Activated CD8-positive, alpha-beta memory T cell treated with anti-CD3 and anti-CD28 coated beads for 24 hours (primary cell): ENCODE measurements around the gene APOL1.
"Not testable (repeated sequence)": the region's sequence is repeated elsewhere in the genome, so short reads cannot be mapped to it uniquely, and the experiment has no call there.

ENCODE experiments used
- DNase-seq: peaks from one replicate; pipeline ENCODE4 v3.0.0-alpha.2; 2020

APOL1 gene

GRCh38 chr22:36225333-36225922, 27.5 kb upstream of the APOL1 start:
- peak; percentile 55 for DNase-seq

GRCh38 chr22:36226189-36226588, 26.7 kb upstream of the APOL1 start:
- peak; percentile 58 for DNase-seq

DNA sequence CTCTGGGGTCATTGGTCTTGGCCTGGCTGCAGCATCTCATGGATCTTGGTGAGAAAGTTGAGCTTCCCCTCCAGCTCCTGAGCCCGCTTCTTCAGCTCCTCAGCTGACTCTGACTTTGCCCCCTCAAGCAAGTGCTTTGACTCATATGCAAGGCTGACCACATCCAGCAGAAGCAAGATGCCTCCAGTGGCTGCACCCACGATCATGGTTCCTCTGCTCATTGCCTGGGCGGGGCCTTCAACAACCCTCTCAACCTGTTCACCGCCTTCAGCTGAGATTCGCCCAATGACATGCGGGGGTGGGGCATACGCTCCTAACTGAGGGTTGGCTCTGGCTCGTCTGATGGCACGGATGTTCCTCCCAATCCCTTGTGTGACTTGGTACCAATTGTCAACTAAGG, 25.5 kb upstream of the APOL1 start:
- peak; percentile 56 for DNase-seq

- DNase-seq, result peak; percentile 30
Observed at GRCh38 chr22:36227806-36228205, 25.1 kb upstream of the APOL1 start.

- DNase-seq, result peak; percentile 33
Observed at GRCh38 chr22:36228369-36228768, 24.6 kb upstream of the APOL1 start.

DNA sequence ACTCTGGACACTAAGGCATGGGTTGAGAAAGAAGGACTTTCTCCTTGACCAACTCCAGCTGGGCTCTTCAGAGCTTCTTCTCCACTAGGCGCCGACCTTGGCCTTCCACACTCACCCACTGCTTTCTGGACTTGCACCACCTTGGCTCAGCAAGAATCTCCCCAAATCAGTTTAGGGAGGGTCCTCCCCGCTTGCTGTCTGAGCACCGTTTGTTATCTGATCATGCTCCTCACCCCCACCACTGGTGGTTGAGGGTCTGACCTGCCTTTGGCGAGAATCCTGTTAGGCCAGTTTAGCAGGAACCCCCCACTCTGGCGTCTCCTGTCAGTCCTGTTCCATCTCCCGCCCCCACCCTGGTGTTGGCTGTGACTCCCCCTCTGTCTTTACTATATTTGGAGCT, 24.0 kb upstream of the APOL1 start:
- DNase-seq, result peak; percentile 50

- not testable (repeated sequence) for DNase-seq
Observed at GRCh38 chr22:36229649-36230048, 23.3 kb upstream of the APOL1 start.

- peak; percentile 49 for DNase-seq
Observed at GRCh38 chr22:36231051-36231450, 21.9 kb upstream of the APOL1 start.

DNA sequence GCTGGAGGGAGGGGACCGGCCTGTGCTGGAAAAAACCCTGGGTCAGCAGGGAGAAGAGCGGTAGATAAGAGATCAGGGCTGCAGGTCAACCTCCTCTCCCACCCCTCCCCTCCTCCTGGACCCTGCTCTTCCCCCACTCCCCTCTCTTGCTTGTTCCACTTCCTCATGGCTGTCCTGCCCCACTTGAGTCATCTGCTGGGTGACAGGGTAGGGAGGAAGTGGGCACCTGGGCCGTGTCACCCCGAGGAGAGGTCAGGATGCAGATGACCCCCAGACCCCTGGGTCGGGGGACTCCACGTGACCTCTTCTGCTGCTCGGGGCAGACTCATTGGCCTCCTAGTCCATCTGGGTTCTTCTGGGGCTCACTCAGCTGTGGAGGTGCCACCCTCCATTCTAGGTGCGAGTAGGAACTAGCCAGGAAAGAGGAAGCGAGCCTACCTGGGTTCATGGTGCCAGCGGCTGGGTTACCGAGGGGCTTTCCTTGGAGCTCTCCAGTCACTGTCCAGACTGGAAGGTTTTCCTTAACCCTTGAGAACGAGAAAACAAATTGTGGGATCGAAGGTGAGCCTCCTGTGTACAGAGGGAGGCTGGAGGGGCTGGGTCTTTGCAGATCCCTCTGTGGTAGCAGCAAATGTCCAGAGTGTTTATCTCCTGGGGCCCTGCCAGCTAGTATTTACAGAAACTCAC, 20.1 kb upstream of the APOL1 start:
- peak; percentile 53 for DNase-seq

- DNase-seq, result no peak
Observed at GRCh38 chr22:36233796-36234195, 19.1 kb upstream of the APOL1 start.

DNA sequence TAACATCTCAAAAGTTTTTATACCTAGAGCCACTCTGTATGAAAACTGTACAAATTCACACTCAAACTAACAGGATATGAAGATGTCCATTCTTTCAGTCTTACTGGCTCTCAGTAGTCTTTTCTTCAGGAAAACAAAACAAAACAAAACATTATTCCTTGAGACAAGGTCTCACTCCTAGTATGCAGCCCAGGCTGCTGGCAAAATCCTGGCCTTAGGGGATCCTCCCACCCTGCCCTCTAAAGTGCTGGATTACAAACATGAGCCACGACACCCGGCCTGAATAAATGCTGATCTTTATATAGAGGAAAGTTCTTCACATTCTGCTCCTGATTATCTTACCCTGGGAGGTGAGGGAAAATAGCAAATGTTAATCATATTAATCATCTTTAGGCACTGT, 18.7 kb upstream of the APOL1 start:
- no peak for DNase-seq

- DNase-seq, result peak; percentile 44
Observed at GRCh38 chr22:36234919-36235318, 18.0 kb upstream of the APOL1 start.

DNA sequence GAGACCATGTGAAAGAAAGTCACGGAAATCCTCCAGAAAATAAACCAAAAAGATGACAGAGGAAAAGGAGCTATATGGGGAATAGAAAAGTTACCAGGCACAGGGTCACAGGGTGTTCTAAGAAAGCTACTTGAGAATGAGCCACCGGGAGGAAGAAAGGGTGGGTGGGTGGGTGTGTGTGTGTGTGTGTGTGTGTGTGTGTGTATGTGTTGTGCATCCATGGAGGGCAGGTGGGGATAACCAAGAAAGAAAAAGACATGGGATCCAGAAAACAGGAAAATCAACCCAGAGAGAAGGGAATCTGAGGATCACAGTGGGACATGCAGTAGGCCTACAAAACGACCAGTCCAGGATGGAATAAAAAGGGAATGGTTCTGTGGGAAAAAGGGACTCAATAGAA, 17.3 kb upstream of the APOL1 start:
- DNase-seq, result no peak

DNA sequence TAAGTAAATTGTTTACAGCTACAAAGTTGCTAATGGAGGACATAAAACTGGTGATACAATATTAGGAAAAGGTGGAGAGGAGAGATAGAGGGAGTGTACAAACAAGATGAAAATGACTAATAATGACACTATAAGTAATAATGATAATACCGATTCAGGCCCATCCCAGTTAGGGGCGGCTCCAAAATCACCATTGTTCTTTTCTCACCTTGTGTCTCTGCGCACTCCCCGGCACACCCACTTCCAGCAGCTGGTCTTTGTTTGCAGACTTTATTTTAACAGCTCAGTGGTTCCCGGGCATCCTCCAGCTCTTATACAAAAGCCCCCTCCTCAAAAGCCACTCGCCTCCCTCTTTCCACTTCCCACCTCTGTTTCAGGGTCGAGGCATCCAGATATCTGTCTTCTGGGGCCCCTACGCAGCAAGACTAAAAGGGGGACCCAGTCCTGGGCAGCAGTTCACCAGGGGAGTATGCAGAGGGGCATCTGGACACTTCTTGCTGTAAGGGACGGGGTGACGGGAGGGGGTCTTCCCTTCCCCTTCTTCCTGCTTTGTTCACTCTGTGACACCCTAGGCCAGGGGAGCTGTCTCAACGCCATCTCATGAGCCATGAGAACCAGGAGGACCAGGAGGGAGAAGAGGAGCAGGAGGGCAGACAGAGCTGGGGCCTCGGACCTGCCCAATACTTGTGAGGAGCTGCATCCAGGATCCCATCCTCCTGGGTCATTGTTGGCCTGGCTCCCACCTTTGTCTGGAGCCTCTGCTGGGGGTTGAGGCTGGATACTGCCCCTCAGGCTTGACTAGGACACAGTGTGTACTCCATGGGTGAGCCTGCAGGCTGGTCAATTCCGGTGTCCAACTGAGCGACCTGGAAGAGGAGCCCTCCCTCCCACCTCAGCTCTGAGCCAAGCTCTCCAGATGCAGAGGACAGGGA, 16.3 kb upstream of the APOL1 start:
- peak; percentile 52 for DNase-seq

GRCh38 chr22:36237462-36238372, 15.2 kb upstream of the APOL1 start:
- peak; percentile 72 for DNase-seq

DNA sequence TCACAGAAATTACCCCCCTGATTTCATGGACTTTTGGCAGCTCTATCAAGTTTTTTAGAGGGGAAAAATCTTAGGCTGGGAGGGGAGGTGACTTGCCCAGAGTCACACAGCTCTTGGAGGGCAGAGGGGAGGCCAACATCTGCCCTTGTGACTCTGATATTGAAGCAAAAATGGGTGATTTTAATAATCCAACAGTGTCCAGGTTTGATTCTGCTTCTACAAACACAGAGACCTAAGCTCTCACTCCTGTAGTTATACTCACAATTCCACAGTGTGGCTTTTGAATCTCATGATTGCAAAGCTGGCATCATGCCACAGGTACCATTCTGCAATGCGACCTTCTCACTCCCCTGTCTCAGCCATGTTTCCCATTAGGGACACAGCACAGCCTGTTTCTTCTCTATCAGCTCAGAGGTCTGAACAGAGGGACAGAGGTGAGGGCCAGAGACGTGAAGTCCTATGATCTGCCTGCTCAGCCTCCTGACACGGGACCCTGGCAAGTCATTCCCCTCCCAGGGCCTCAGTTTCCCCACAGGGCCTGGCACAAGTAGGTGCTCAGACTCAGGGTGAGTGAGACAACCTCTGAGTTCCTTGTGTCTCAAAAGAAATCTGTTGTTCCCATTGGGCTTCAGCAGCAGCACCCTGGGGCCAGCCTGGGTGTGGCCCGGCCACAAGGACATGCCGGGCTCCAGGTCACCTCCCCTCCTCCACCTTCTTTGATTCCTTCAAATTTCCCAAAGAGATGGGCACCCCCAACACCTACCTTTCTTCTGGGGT, 14.4 kb upstream of the APOL1 start:
- peak; percentile 64 for DNase-seq

- no peak for DNase-seq
Observed at GRCh38 chr22:36239150-36239400, 13.9 kb upstream of the APOL1 start.

GRCh38 chr22:36239401-36240171, 13.3 kb upstream of the APOL1 start, which contains the start of gene APOL2:
TSS of gene APOL2 (minus strand) at chr22:36239527. CDS start at chr22:36233162, 6,365 bp downstream.
- peak; percentile 89 for DNase-seq

DNA sequence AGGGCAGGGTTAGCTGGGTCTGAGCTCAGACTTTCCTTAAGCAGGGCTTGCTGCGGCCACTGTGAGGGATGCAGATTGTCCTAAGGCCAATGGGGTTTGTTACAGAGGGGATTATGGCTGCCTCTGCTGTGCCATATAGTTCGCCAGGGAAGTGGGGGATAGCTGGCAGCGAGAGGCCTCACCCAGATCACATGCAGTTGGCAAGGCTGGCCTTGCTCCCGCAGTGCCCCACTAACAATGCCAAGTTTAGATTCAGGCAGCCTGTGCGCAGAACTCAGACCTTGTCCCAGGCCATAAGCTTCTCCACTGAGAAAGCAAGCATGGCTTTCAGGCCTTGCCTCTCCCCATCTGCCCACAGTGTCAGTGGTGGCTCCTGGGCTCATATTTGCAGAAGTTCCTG, 8.9 kb upstream of the APOL1 start:
- no peak for DNase-seq

GRCh38 chr22:36244522-36245391, 8.2 kb upstream of the APOL1 start:
- no peak for DNase-seq
